Activated CD8-positive, alpha-beta memory T cell treated with anti-CD3 and anti-CD28 coated beads for 36 hours (primary cell): Measurements from ENCODE around the gene CMTM5. TPM values are rescaled to one million over a fixed set of nuclear protein-coding genes. Genes with fewer than 3 reads are reported as not detected.
"Not testable (repeated sequence)": the region's sequence is repeated elsewhere in the genome, so short reads cannot be mapped to it uniquely, and the experiment has no call there.

ENCODE experiments used
- CTCF ChIA-PET: fragments of 350-600 bp; sonication (Branson Sonifier 250); formaldehyde crosslinking; loops from one replicate; lab custom pipeline; 2021; ENCODE audit warnings: antibody characterized with exemption; lab: Charles Lee
- POLR2A ChIA-PET: fragments of 350-600 bp; sonication (Branson Sonifier 250); formaldehyde crosslinking; loops from one replicate; lab custom pipeline; 2021; ENCODE audit warnings: antibody characterized with exemption; lab: Charles Lee
- total RNA-seq, 2 experiments: library from RNA; stranded (reverse); gene quantifications; one replicate each; pipeline ENCODE4 v1.2.3, GENCODE V29; 2021

Gene CMTM5
- total RNA-seq, 2 experiments from 2014 or later, result not detected

DNA sequence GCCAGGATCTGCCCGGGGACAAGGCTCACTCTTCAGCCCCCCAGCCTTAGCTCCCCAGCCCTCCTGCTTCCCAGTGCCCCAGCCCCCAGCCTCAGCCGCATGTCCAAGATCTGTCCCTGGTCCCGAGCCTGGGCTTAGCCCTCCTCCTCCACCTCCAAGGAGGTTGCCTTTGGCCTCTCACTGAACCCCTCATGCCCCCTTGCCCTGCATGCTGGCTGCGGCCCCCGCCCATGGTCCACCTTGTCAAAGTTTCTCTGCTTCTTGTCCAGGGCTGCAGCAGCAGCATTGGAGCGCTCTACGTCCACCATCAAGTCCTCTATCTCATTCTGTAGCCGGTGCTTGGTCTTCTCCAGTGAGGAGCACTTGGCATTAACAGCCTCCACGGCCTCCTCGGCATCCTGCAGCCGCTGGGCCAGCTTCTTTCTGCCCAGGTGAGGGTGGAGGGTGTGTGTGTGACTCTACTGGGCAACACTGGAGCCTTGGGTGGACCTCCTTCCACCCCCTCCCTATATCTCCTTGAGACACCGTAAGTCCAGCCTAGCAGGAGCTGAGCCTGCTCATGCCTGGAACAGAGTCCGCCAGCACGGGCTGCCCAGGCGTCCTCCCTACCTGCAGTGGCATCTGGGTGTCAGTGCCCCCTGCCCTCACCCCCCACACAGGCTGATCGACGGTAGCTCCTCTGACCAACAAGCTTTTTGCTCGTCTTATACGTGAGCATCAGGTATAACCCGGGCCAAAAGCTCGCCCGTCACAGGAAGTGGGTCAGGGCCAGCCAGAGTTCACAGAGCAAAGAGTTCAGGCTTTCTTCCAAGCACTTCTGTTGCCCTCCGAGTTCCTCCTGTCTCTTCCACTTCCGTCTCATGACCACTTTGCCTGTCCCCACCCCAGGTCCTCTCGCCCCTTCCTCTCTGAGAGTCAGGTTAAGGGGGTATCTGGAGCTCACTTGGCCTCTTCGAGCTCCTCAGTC is 11.4 kb downstream of the CMTM5 start:
- CTCF ChIA-PET, result no interaction called here
- POLR2A ChIA-PET, result no interaction called here

DNA sequence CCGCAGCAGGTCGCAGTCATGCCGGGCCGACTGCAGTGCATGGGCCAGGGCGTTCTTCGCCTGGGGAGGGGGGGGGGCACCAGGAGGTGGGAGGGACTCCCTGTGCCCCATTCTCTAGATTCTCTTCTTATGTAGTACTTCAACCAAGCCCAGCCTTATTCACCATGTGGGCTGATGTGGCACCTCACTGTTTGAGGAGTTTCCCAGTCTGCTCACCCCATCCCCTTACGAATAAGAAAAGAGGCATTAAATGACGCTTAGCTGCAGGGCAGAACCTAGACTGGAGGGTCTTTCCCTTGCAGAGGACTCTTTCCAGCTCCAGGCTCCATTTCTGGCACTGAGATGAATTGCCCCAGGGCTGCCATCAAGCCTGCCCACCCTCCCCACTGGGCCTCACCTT is 12.2 kb downstream of the CMTM5 start:
- ChIA-PET CTCF (interaction anchor here (0.7 kb wide), 1 partner anchor 9 kb away, joined by 3 read pairs; no protein-coding TSS in a partner anchor), POLR2A (no interaction called here)

DNA sequence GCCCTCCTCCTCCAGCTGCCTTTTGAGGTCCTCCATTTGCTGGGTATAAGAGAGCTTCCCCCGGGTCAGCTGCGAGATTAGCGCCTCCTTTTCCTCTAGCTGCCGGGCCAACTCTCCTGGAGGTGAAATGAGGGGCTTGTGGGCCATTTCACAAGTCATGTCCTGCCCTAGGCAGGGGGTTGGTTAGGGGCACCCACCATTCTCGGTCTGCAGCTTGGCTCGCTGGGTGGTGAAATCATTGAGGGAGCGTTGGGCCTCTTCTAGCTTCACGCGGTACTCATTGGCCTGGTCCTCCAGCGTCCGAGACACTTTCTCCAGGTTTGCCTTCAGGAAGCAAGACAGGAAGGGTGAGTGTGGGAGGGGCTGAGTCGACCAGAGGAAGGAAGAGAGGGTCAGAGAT is 12.6 kb downstream of the CMTM5 start:
- CTCF ChIA-PET, result interaction anchor here (0.7 kb wide), 1 partner anchor 9 kb away, joined by 3 read pairs; no protein-coding TSS in a partner anchor
- POLR2A ChIA-PET, result no interaction called here

DNA sequence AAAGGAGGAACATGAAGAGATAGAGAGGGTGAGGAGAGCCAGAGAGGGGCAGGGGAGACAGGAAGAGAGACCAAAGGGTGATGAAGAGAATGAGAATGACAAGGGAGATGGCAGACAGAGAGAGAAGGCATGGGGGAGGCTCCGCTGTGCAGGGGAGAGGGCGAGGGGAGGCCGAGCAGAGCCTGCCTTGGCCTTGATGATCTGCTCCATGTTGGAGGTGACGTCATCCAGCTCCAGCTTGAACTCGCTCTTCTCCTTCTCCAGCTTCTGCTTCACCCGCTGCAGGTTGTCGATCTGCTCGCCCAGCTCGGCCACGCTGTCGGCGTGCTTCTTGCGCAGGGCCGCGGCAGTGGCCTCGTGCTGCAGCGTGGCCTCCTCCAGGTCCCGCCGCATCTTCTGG is 13.0 kb downstream of the CMTM5 start:
- CTCF ChIA-PET, POLR2A ChIA-PET: not testable (repeated sequence)

DNA sequence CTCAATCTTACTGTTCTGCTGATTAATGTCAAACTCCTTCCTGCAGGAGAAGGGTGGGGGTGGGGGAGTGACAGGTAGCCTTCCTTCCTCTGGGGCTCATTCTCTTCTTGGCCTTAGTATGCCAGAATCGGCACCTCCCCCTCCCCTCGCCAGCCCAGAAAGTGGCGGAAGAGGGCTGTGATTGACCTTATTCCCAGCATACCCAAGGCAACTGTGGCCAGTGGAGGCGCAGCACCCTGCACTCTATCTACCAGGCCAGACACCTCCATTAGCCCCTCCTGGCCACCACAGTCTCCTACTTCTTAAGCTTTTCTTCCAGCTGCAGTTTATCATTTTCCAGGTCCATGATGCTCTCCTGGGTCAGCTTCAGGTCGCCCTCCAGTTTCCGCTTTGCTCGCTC is 15.8 kb downstream of the CMTM5 start:
- POLR2A ChIA-PET, result no interaction called here
- CTCF ChIA-PET, result interaction anchor here (0.6 kb wide), 1 partner anchor 159 kb away, joined by 3 read pairs; the partner anchor contains the start of gene ZFHX2

DNA sequence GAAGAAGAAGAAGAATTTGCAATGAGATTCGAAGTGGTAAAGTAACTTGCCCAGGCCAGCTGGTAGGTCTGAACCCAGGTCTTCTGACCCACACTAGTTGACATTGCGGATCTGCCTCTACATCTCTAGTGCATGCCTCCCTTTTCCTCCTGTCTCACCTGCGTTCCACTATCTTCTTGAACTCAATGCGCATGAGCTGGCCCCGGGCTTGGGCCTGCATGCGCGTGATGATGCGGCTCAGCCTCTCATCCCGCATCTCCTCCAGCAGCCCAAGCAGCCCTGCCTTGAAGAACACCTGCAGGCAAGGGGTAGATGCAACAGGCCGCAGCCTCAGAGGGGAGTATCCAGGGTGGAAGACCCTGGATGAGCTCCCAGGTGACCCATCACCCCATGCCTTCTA is 19.3 kb downstream of the CMTM5 start:
- ChIA-PET CTCF (no interaction called here), POLR2A (no interaction called here)

DNA sequence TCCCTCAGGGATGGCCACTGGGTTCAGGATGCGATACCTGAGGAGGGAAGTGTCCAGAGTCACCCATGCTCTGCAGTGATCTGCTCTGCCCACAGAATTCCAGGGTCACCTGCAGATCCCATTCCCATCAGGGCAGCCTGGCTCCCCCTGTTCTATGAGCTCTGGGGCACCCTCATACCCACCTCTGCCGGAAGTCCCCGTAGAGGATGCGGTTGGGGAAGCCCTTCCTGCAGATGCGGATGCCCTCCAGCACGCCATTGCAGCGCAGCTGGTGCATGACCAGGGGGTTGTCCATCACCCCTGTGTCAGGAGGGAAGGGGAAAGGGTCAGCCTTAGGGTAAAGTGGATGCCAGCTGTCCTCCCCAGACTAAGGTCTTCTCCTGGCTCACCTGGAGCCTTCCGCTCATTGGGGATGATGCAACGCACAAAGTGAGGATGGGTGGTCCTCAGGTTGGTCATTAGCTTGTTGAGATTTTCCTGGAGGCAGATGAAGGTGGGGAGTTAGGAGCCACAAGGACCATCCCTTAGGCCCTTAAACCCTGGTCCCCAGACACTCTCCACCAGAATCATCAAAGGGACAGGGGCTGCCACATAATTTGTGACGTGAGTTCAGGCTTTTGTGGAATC is 20.0 kb downstream of the CMTM5 start:
- CTCF ChIA-PET, result no interaction called here
- POLR2A ChIA-PET, result no interaction called here

DNA sequence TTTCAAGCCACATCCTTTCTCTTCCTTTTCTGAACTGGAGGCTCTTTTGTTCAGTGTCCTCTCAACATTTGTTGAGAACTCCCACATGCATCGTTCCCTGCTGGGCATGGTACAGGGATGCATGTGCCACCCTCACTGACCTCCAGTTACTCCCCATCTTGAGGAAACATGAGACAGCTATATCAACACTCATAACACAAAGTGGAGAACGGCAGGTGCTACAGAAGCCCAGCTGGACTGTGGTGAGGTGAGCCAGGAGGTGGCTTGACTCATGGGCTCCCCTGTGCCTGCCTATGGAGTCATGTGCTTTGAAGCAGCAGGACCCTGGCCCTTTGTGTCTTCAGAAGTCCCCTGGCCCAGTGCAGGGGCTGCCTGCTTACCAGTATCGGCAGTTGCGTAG is 21.5 kb downstream of the CMTM5 start:
- ChIA-PET CTCF (interaction anchor here (1.5 kb wide), 1 partner anchor 18 kb away, joined by 3 read pairs; no protein-coding TSS in a partner anchor), POLR2A (no interaction called here)

DNA sequence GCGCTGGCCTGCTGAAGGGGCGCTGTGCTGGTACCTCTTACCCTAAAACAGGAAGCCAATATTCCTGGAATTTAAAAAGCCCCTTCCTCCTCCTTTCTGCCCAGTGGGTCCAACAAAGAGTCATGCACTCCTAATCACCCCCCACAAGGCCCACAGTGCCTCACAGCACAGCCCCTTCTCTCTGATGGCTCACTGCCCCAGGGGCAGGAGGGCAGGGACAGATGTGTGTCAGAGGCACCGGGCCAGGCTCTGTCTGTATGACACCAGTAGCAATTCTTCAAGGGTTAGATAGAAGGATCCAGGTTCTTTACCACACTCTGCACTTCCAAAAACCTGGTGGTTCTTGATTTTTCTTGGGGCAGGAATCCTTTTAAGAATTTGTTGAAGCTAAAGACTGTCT is 22.3 kb downstream of the CMTM5 start:
- ChIA-PET POLR2A (no interaction called here), CTCF (interaction anchor here (1.5 kb wide), 1 partner anchor 19 kb away, joined by 3 read pairs; no protein-coding TSS in a partner anchor)

DNA sequence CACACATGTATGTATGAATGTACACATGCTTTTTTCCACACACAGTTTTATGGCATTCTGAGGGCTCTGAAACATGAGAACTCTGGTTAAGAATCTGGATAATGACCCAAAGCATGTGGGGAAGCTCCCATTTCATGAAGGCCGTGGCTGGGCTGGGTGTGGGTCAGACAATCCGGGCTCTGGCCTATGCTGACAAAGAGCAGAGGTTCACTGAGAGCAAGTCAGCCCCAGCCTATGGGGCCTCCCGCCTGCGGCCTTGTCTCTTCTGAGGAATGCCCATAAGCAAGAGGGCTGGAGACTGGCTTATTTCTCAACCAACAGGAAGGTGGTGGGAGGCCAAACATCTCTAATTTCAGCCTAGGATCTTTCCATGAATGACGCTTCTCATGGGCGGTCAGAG is 22.7 kb downstream of the CMTM5 start:
- ChIA-PET CTCF (interaction anchor here (1.5 kb wide), 1 partner anchor 20 kb away, joined by 3 read pairs; no protein-coding TSS in a partner anchor), POLR2A (no interaction called here)

DNA sequence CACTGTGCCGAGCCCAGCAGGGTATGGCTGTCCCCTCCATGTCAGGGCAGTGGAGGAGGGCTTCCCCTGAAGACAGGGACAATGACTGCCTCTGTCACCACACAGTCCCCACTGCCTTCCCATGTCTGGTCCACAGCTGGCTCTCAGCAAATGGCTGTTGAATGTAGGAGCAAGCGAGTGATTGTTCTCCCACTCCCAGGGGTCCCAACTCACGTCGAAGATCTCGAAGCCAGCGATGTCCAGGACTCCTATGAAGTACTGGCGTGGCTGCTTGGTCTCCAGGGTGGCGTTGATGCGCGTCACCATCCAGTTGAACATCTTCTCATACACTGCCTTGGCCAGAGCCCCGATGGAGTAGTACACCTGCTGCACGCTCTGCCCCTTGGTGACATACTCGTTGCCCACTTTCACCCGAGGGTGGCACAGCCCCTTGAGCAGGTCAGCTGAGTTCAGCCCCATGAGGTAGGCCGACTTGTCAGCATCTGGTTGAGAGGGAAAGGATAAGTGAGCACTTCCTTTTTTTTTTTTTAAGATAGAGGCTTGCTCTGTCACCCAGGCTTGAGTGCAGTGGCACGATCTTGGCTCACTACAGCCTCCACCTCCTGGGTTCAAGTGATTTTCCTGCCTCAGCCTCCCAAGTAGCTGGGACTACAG is 23.8 kb downstream of the CMTM5 start:
- CTCF ChIA-PET, POLR2A ChIA-PET: not testable (repeated sequence)

DNA sequence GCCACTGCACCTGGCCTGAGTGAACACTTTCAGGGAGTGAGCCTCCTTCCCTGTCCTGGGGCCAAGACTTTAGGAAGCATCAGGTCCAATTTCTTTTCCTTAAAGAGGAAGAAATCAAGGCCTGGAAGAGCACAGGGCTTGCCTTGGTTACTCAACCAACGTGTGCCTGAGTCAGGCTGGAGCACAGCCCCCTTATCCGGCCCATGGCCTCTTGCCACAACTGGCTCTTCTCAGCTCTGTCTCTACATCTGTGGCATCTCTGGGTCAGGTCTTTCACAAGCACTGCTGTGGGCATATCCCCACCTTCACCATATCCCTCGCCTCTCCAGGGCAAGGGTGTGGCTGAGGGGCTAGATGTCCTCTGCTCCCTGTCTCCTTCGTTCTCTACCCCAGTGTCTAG is 24.4 kb downstream of the CMTM5 start:
- CTCF ChIA-PET, result no interaction called here

DNA sequence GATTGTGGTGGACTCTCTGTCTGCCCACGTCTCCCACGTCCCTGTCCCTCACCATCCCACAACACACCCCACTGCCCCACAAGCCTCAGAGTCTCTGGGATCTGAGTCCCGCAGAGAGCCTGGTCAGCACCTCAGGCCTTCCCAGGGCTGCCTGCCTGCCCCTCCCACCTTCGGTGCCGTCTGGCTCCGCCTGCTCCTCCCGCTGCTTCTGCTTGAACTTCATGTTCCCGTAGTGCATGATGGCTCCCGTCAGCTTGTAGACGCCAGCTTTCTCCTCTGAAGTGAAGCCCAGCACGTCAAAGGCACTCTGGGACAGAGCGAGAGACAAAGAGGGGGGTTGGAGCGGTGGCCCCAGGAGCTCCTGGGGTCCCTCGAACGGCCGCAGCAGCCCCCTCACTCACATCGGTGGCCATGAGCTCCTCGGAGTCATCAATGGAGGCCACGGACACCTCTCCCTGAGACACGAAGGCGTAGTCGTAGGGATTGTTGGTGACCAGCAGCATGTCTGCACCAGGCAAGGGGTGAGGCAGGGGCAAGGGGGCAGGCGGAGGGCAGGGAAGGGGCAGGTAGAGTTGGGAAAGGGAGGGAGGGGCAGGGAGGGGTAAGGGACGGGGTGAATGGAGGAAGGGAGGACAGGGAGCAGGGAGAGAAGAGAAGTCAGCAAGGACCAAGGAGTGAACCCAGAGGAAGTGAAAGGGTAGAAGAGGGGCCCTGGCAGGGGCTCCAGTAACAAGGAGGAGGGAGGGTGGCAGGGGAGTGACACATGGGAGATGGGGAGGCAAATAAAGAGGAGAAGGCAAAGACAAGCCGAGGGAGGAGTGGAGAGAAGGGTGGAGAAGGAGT is 25.7 kb downstream of the CMTM5 start:
- ChIA-PET CTCF (no interaction called here), POLR2A (no interaction called here)

More for the DNA sequence above, 24.4 kb downstream of the CMTM5 start:
- POLR2A ChIA-PET, result no interaction called here

DNA sequence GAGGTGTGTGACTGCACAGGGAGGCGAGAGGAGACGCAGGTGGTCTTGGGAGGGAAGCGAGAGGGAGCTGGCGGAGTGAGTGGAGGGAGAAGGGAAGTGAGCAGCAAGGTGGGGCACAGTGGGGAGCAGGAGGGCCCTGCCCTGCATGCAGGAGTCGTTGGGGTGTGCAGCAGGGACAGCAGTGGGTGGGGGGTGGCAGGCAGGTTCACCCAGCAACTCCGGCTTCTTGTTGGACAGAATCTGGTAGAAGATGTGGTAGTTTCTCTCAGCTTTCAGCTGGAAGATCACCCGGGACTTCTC is 26.2 kb downstream of the CMTM5 start:
- POLR2A ChIA-PET, result no interaction called here
- CTCF ChIA-PET, result no interaction called here

DNA sequence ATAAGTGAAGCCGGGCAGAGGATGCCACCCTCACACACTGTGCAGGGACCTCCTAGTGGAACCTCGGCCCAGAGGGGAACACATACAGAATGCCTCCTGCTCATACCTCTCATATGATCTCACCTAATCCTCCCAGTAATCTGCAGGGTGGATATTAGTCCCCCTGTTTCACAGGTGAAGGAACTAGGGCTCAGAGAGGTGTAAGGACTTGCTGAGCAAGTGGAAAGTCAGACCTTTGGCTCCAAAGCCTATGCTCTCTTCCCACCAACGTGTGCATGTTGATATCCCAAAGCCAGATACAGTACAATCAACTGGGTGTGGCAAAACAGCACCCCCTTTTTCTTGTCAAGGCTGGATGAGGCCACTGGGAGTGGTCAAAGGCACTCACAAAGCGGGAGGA is 27.1 kb downstream of the CMTM5 start:
- CTCF ChIA-PET, result no interaction called here
- POLR2A ChIA-PET, result no interaction called here

DNA sequence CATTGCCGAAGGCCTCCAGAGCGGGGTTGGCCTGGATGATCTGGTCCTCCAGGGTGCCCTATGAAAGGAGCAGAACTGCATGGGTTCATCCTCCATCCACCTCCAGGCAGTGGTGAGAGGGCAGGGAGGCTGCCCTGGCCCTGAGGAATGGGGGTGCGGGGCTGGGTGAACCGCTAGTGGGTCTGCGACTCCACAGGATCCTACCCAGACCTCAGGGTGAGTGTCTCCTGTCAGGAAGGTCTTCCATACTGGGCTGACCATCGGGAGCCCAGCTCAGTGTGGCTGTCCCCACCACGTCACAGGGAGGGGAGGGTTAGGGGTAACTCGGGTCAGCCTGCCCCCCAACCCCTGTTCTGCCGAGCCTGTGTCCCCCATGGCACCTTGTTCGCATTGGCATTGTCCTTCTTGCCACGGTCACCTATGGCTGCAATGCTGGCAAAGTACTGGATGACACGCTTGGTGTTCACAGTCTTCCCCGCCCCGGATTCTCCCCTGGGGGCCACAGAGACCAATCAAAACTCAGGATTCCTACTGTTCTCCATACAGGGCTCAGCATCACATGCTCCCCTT is 27.6 kb downstream of the CMTM5 start:
- CTCF ChIA-PET, result no interaction called here
- POLR2A ChIA-PET, result no interaction called here

DNA sequence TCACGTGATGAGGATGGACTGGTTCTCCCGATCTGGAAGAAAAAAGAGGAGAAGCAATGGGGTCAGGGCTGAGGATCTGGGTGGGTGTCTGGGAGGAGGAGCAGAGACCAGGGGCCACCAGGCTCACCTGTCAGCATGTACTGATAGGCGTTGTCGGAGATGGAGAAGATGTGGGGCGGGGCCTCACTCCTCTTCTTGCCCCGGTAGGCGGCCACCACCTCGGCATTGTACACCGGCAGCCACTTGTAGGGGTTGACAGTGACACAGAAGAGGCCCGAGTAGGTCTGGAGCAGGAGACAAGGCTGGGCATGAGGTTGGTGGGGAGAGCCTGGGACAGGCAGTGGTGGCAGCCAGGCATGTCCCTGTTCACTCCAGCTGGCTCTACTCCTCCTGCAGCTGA is 28.2 kb downstream of the CMTM5 start:
- CTCF ChIA-PET, result no interaction called here
- POLR2A ChIA-PET, result no interaction called here

DNA sequence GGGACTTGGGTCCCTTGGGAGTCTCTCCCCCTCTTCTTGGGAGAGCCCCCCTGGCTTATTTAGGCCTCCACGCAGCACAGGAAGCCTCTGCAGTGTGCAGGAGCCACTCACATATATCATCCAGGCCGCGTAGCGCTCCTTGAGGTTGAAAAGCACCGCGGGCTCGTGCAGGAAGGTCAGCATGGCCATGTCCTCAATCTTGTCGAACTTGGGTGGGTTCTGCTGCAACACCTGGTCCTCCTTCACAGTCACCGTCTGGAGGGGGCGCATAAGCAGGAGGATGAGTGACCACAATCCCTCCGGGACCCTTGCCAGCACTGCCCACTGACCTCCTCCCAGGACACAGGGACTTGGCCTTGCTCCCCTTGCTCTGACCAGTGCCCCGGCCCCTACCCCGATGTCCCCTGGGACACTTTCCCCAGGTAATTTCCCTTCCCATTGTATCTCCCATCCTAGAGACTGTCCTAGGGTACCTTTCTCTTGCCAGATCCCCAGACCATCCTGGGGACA is 28.7 kb downstream of the CMTM5 start:
- POLR2A ChIA-PET, result no interaction called here
- CTCF ChIA-PET, result interaction anchor here (0.7 kb wide), 1 partner anchor 26 kb away, joined by 3 read pairs; no protein-coding TSS in a partner anchor

DNA sequence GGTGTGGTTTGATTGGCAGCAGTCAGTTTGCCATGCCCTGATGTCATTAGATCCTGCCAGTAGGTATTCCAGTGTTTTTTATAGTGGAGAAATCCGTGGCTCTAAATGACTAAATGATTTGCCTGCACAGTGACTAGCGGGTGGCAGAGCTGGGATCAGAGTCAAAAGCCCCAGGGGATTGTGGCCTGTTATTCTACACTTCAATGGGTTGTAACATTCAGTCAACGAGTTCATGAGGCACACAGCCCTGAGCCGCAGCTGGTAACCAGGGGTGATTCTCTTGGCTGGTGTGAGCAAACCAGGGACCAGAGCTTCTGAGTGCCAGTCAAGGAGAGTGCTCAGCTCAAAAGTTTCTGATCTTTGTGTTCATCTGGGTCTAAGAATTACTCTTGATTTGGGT is 29.4 kb downstream of the CMTM5 start:
- CTCF ChIA-PET, result interaction anchor here (0.7 kb wide), 1 partner anchor 26 kb away, joined by 3 read pairs; no protein-coding TSS in a partner anchor
- POLR2A ChIA-PET, result no interaction called here
